ENCODE data around the gene TMEM132E.

TMEM132E gene

DNA sequence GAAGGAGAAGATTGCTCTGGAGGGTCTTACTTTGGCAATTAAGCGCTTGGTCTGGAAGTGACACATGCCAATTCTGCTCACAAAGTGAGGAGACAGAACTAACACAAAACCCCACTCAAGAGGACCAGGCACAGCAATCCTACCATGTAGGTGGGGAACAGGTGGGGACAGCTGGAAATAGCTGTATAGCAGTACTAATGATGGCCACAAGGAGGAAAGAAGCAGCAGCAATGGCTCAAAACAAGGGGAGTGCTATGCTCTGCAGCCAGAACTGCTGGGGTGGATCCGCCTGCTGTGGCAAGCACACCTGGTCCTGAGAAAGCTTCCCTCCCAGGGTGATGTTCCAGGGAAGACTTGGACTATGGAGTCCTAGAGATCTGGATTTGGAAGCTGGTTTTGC is 17.0 kb upstream of the TMEM132E start:
- peak; percentile 21 for DNase-seq (ENCODE audit: extremely low spot score)
- POLR2A ChIA-PET: interaction anchor here (1.0 kb wide), 1 partner anchor 17 kb away, joined by 3 read pairs; the partner anchor contains the start of gene TMEM132E
- CTCF ChIA-PET: interaction anchor here (0.6 to 1.0 kb wide), 2 partner anchors 82 to 625 kb away, joined by 3 read pairs; no protein-coding TSS in a partner anchor
- no peak for TF ChIP-seq ELF4 (IDR thresholded peaks at IDR 0.05)
- TF ChIP-seq CTBP1 (IDR thresholded peaks at IDR 0.05; ENCODE audit: borderline replicate concordance): no peak
- TF ChIP-seq FOXA1 (IDR thresholded peaks at IDR 0.05): no peak
- no peak for TF ChIP-seq NFRKB (IDR thresholded peaks at IDR 0.05)
- TF ChIP-seq TARDBP (IDR thresholded peaks at IDR 0.05): no peak
- no peak for TF ChIP-seq SP1 (IDR thresholded peaks at IDR 0.05)
- no peak for TF ChIP-seq BHLHE40 (IDR thresholded peaks at IDR 0.05; ENCODE audit: borderline replicate concordance)
- TF ChIP-seq ARNT (IDR thresholded peaks at IDR 0.05): no peak
- TF ChIP-seq, protein P1, sequence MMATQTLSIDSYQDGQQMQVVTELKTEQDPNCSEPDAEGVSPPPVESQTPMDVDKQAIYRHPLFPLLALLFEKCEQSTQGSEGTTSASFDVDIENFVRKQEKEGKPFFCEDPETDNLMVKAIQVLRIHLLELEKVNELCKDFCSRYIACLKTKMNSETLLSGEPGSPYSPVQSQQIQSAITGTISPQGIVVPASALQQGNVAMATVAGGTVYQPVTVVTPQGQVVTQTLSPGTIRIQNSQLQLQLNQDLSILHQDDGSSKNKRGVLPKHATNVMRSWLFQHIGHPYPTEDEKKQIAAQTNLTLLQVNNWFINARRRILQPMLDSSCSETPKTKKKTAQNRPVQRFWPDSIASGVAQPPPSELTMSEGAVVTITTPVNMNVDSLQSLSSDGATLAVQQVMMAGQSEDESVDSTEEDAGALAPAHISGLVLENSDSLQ (IDR thresholded peaks at IDR 0.05): no peak
- TF ChIP-seq FOXK2 (IDR thresholded peaks at IDR 0.05): no peak
- no peak for TF ChIP-seq ZNF384 (IDR thresholded peaks at IDR 0.05)
- TF ChIP-seq FOXM1 (IDR thresholded peaks at IDR 0.05; ENCODE audit: borderline replicate concordance): no peak
- no peak for TF ChIP-seq SUZ12 (IDR thresholded peaks at IDR 0.05)
- TF ChIP-seq LEF1 (IDR thresholded peaks at IDR 0.05; ENCODE audit: borderline replicate concordance): no peak
- no peak for TF ChIP-seq L3MBTL2 (conservative IDR thresholded peaks at IDR 0.05)

DNA sequence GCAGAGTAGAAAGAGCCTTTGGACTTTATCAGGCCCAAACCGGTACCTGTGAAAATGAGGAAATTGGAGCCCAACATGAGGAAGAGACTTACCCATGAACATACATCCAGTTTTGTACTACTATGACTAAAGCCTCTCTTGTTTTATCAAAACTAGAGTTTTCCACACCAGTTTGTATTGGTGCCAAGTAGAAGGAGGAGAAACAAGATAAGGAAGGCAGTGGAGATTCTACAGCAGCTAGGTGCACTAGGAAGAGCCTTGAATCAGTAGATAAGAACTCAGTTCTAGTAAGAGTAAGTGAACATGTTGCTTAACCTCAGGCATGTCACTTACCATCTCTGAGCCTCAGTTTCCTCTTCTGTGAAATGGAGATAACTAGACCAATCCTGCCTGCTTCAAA is 13.7 kb upstream of the TMEM132E start:
- ChIA-PET CTCF (no interaction called here), POLR2A (no interaction called here)
- no peak for DNase-seq (ENCODE audit: extremely low spot score)
- TF ChIP-seq FOXA1 (IDR thresholded peaks at IDR 0.05) (no peak), LEF1 (IDR thresholded peaks at IDR 0.05; ENCODE audit: borderline replicate concordance) (no peak), TARDBP (IDR thresholded peaks at IDR 0.05) (no peak), BHLHE40 (IDR thresholded peaks at IDR 0.05; ENCODE audit: borderline replicate concordance) (no peak), ARNT (IDR thresholded peaks at IDR 0.05) (no peak), NFRKB (IDR thresholded peaks at IDR 0.05) (no peak)

DNA sequence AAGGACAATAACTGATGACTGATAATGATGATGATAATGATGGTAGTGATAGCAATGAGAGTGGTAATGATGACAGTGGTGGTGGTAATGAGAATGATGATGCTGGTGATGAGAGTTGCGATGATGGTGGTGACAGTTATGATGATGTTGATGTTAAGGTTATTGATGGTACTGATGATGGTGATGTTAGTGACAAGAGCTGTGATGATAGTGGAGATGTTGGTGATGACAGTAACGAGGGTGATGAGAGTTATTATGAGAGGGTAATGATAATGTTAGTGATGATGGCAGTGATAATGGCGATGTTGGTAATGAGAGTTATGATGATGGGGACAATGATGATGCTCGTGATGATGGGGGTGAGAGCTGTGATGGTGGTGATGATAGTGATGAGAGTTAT is 13.2 kb upstream of the TMEM132E start:
- CTCF ChIA-PET: no interaction called here
- POLR2A ChIA-PET: interaction anchor here (1.8 kb wide), 1 partner anchor 14 kb away, joined by 14 read pairs; the partner anchor contains the start of gene TMEM132E
- TF ChIP-seq ARNT (IDR thresholded peaks at IDR 0.05): no peak
- TF ChIP-seq, protein P1 (IDR thresholded peaks at IDR 0.05): no peak
- no peak for TF ChIP-seq L3MBTL2 (conservative IDR thresholded peaks at IDR 0.05)
- no peak for TF ChIP-seq ZNF384 (IDR thresholded peaks at IDR 0.05)
- no peak for TF ChIP-seq NFRKB (IDR thresholded peaks at IDR 0.05)
- no peak for DNase-seq (ENCODE audit: extremely low spot score)

DNA sequence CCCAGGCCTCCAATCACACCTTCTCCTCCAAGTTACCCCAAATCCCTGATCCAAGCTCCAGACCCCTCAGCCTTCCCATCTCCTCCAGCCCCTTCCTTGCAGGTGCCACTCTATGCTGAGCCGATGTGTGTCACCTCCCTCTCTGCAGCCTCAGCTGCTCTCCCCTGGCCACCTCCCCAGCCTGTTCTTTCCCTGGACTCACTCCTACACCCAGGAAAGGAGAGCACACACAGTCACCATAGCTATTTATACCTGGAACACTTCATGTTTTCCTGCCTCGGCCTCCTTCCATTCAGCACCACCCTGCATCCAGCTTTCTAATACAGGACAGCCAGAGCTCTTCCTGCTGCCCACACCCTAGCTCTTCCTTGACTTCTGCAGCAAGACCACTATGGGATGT is 12.5 kb upstream of the TMEM132E start:
- ChIA-PET POLR2A (interaction anchor here (1.8 kb wide), 1 partner anchor 13 kb away, joined by 14 read pairs; the partner anchor contains the start of gene TMEM132E), CTCF (interaction anchor here (0.8 kb wide), 1 partner anchor 11 kb away, joined by 3 read pairs; no protein-coding TSS in a partner anchor)
- no peak for DNase-seq (ENCODE audit: extremely low spot score)
- TF ChIP-seq BHLHE40 (IDR thresholded peaks at IDR 0.05; ENCODE audit: borderline replicate concordance): no peak
- no peak for TF ChIP-seq ELF4 (IDR thresholded peaks at IDR 0.05)
- no peak for TF ChIP-seq ZNF384 (IDR thresholded peaks at IDR 0.05)
- TF ChIP-seq FOXK2 (IDR thresholded peaks at IDR 0.05): no peak
- no peak for TF ChIP-seq LEF1 (IDR thresholded peaks at IDR 0.05; ENCODE audit: borderline replicate concordance)
- TF ChIP-seq FOXA1 (IDR thresholded peaks at IDR 0.05): no peak
- TF ChIP-seq TARDBP (IDR thresholded peaks at IDR 0.05): no peak
- no peak for TF ChIP-seq FOXM1 (IDR thresholded peaks at IDR 0.05; ENCODE audit: borderline replicate concordance)
- no peak for TF ChIP-seq SUZ12 (IDR thresholded peaks at IDR 0.05)
- TF ChIP-seq, protein P1 (IDR thresholded peaks at IDR 0.05): no peak
- no peak for TF ChIP-seq NFRKB (IDR thresholded peaks at IDR 0.05)
- TF ChIP-seq SP1 (IDR thresholded peaks at IDR 0.05): no peak

DNA sequence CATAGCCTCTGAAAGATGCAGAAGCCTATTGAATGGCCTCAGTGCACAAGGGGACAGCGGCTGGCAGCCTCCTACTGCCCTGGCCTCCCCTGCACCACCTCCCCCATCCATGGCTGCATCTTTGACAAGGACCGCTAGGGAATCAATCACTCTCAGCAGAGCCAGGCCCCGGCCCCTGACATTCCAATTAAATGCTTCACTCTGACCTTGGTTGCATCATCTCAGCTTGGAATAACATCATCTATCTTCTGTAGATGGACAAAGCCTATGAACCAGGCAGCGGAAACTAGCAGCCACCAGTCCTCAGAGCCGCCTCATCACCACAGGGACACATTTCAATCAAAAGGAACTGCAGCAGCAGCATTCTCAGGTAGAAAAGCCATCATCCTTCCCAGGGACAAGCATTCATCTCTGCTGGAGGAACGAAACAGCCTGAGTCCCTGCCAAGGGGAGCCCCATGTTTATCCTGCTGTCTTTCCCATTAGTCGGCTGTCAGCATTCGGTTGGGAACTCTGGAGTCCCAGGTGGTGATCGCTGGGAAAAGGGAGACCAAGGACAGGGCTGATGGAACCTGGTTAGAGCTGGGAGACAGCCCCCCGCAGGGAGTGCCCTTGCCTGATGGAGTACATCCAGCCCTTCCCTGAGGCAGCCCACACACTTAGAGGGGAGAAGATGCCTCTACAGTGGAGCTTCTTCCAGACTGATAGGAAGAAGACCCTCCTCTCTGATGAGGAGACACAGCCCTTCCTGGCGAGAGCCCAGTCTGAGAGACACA is 11.5 kb upstream of the TMEM132E start:
- CTCF ChIA-PET: no interaction called here
- POLR2A ChIA-PET: interaction anchor here (0.7 to 1.8 kb wide), 2 partner anchors 10 to 12 kb away, joined by 3 to 14 read pairs; partner anchors contain the start of gene TMEM132E
- TF ChIP-seq, protein P1 (IDR thresholded peaks at IDR 0.05): 0 out of 2 replicates have a peak, but pooled peaks have one; percentile 13
- TF ChIP-seq FOXM1 (IDR thresholded peaks at IDR 0.05; ENCODE audit: borderline replicate concordance) (no peak), ELF4 (IDR thresholded peaks at IDR 0.05) (no peak)
- DNase-seq (ENCODE audit: extremely low spot score): no peak

DNA sequence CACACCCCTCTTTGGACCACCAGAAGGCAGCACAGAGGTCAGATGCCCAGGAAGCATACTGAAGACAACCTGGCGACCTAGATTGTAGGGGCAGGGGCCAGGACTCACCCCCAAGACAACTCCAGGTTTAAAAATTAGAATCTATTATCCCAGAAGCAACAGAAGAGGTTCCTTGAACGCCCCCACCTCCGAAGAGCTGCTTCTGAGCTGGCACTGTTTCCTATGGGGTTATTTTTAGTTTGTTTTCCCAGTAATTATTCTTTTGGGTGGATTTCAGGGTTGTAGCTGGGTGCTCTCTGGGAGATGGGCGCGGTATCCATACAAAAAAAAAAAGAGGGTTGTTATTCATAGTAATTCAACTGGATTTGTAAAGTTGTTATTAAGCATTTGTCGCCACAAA is 10.4 kb upstream of the TMEM132E start:
- no peak for TF ChIP-seq FOXK2 (IDR thresholded peaks at IDR 0.05)
- TF ChIP-seq, protein P1 (IDR thresholded peaks at IDR 0.05): no peak
- TF ChIP-seq SP1 (IDR thresholded peaks at IDR 0.05): no peak
- TF ChIP-seq ZNF384 (IDR thresholded peaks at IDR 0.05): no peak
- TF ChIP-seq ELF4 (IDR thresholded peaks at IDR 0.05): no peak
- no peak for TF ChIP-seq LEF1 (IDR thresholded peaks at IDR 0.05; ENCODE audit: borderline replicate concordance)
- no peak for TF ChIP-seq SUZ12 (IDR thresholded peaks at IDR 0.05)
- no peak for TF ChIP-seq TARDBP (IDR thresholded peaks at IDR 0.05)
- TF ChIP-seq HDGF (IDR thresholded peaks at IDR 0.05; ENCODE audit: borderline replicate concordance): no peak
- no peak for TF ChIP-seq L3MBTL2 (conservative IDR thresholded peaks at IDR 0.05)
- TF ChIP-seq ARNT (IDR thresholded peaks at IDR 0.05): no peak
- TF ChIP-seq CTBP1 (IDR thresholded peaks at IDR 0.05; ENCODE audit: borderline replicate concordance): no peak
- TF ChIP-seq FOXM1 (IDR thresholded peaks at IDR 0.05; ENCODE audit: borderline replicate concordance): no peak
- no peak for TF ChIP-seq FOXA1 (IDR thresholded peaks at IDR 0.05)
- no peak for TF ChIP-seq BHLHE40 (IDR thresholded peaks at IDR 0.05; ENCODE audit: borderline replicate concordance)
- no peak for TF ChIP-seq NFRKB (IDR thresholded peaks at IDR 0.05)
- ChIA-PET POLR2A (no interaction called here), CTCF (no interaction called here)
- DNase-seq (ENCODE audit: extremely low spot score): no peak
